ENCODE results near the gene KCNN4. TPM values are rescaled to one million over a fixed set of nuclear protein-coding genes. Genes with fewer than 3 reads are reported as not detected.

KCNN4 gene
- total RNA-seq, 1 donor from 2014 or later: 69.2 TPM

- no peak for DNase-seq (ENCODE audit: low spot score)
These were observed 32.6 kb downstream of the KCNN4 start for GRCh38 chr19:43748205-43748594.

- DNase-seq (ENCODE audit: low spot score): no peak
These were observed 33.1 kb downstream of the KCNN4 start for GRCh38 chr19:43747557-43748204.

- no peak for DNase-seq (ENCODE audit: low spot score)
These were observed 37.7 kb downstream of the KCNN4 start for GRCh38 chr19:43743059-43743458.

- DNase-seq (ENCODE audit: low spot score): no peak
These were observed 39.5 kb downstream of the KCNN4 start for GRCh38 chr19:43741075-43741825.

GRCh38 chr19:43739439-43740235 is 41.1 kb downstream of the KCNN4 start:
- DNase-seq (ENCODE audit: low spot score): no peak

GRCh38 chr19:43738780-43739211 is 42.0 kb downstream of the KCNN4 start:
- no peak for DNase-seq (ENCODE audit: low spot score)

- DNase-seq (ENCODE audit: low spot score): no peak
These were observed 44.8 kb downstream of the KCNN4 start for GRCh38 chr19:43735957-43736356.

GRCh38 chr19:43735013-43735412 is 45.8 kb downstream of the KCNN4 start:
- DNase-seq (ENCODE audit: low spot score): no peak

GRCh38 chr19:43731846-43732245 is 48.9 kb downstream of the KCNN4 start:
- DNase-seq (ENCODE audit: low spot score): no peak

- DNase-seq (ENCODE audit: low spot score): no peak
These were observed 49.4 kb downstream of the KCNN4 start for GRCh38 chr19:43731346-43731745.

- no peak for DNase-seq (ENCODE audit: low spot score)
These were observed 50.9 kb downstream of the KCNN4 start for GRCh38 chr19:43729919-43730318.

- no peak for DNase-seq (ENCODE audit: low spot score)
These were observed 53.2 kb downstream of the KCNN4 start for GRCh38 chr19:43727593-43727853.

GRCh38 chr19:43726736-43727592 is 53.8 kb downstream of the KCNN4 start:
- DNase-seq (ENCODE audit: low spot score): no peak

GRCh38 chr19:43725468-43725867 is 55.3 kb downstream of the KCNN4 start:
- DNase-seq (ENCODE audit: low spot score): no peak

- no peak for DNase-seq (ENCODE audit: low spot score)
These were observed 55.9 kb downstream of the KCNN4 start for GRCh38 chr19:43724896-43725295.

GRCh38 chr19:43723588-43723987 is 57.2 kb downstream of the KCNN4 start:
- no peak for DNase-seq (ENCODE audit: low spot score)

GRCh38 chr19:43721469-43722048 is 59.2 kb downstream of the KCNN4 start:
- no peak for DNase-seq (ENCODE audit: low spot score)

GRCh38 chr19:43720936-43721335 is 59.8 kb downstream of the KCNN4 start:
- no peak for DNase-seq (ENCODE audit: low spot score)

- DNase-seq (ENCODE audit: low spot score): no peak
These were observed 60.9 kb downstream of the KCNN4 start for GRCh38 chr19:43719918-43720317.

GRCh38 chr19:43719378-43719868 is 61.4 kb downstream of the KCNN4 start:
- no peak for DNase-seq (ENCODE audit: low spot score)

- no peak for DNase-seq (ENCODE audit: low spot score)
These were observed 62.0 kb downstream of the KCNN4 start for GRCh38 chr19:43718627-43719377.

Measured in ureter (tissue), 1 donor.